Spleen (tissue), 11 donors: ENCODE results near the gene PARVA. TPM values are rescaled to one million over a fixed set of nuclear protein-coding genes. Genes with fewer than 3 reads are reported as not detected.

ENCODE experiments used
- DNase-seq: peaks from one replicate; pipeline ENCODE4 v3.0.0-alpha.2; 2020
- H3K27ac ChIP-seq, 8 donors: fragments of 200-600 bp; sonication (generic) in 7 of 8; 1 replicate in 4 of 8; 2 replicates in 4 of 8; pipeline versions ENCODE4 v1.5.0 to v1.8.0; 2016 to 2021; ENCODE audit warnings: inconsistent platforms in 4 of 8, mild to moderate bottlenecking in 4 of 8, moderate library complexity in 1 of 8
- H3K27me3 ChIP-seq, 7 donors: fragments of 200-600 bp; sonication (generic) in 6 of 7; replicated peaks in 1 of 7; 1 replicate in 4 of 7; 2 replicates in 3 of 7; pipeline versions ENCODE4 v1.5.0 to v1.8.0; 2016 to 2021; ENCODE audit warnings: inconsistent platforms in 3 of 7, mild to moderate bottlenecking in 1 of 7
- H3K36me3 ChIP-seq, 6 donors: fragments of 200-600 bp; sonication (generic) in 5 of 6; 1 replicate in 4 of 6; 2 replicates in 2 of 6; pipeline versions ENCODE4 v1.5.0 to v1.8.0; 2016 to 2021; ENCODE audit warnings: inconsistent platforms in 2 of 6
- H3K4me1 ChIP-seq, 6 donors: fragments of 200-600 bp; sonication (generic) in 5 of 6; 1 replicate in 3 of 6; 2 replicates in 3 of 6; pipeline versions ENCODE4 v1.5.0 to v1.8.0; 2016 to 2021; ENCODE audit warnings: inconsistent platforms in 3 of 6
- H3K4me3 ChIP-seq, 8 donors: fragments of 200-600 bp; sonication (generic) in 7 of 8; 1 replicate in 4 of 8; 2 replicates in 4 of 8; pipeline versions ENCODE4 v1.5.0 to v1.8.0; 2016 to 2021; ENCODE audit warnings: inconsistent platforms in 4 of 8, mild to moderate bottlenecking in 4 of 8, moderate library complexity in 2 of 8
- H3K9me3 ChIP-seq, 8 donors: fragments of 200-600 bp; sonication (generic) in 7 of 8; 1 replicate in 4 of 8; 2 replicates in 4 of 8; pipeline versions ENCODE4 v1.5.0 to v1.8.0; 2016 to 2021; ENCODE audit warnings: inconsistent platforms in 4 of 8
- POLR2A ChIP-seq, 3 donors: fragments of 450-650 bp; IDR thresholded peaks; one replicate each; pipeline ENCODE4 v1.5.1; 2017; ENCODE audit warnings: antibody characterized with exemption in 3 of 3, mild to moderate bottlenecking in 1 of 3
- POLR2AphosphoS5 ChIP-seq, 3 donors: sonication (generic); formaldehyde crosslinking; IDR thresholded peaks; one replicate each; pipeline ENCODE4 v1.5.1; 2017; ENCODE audit warnings: antibody characterized with exemption in 3 of 3
- whole genome bisulfite sequencing, 5 donors: extraction: QIAGEN DNeasy Blood & Tissue Kit in 3 of 5; methylation state at CpG; one replicate each; pipeline versions ENCODE4 v1.1.5 to v1.1.7; 2013 to 2018; 5-methylcytosine and 5-hydroxymethylcytosine counted together
- intact Hi-C: fragments of 100-400 bp; cut with DNase I; formaldehyde crosslinking; loops from one replicate; pipeline ENCODE4 v1.15.0; 2023; ENCODE audit warnings: low total_unique reads
- polyA plus RNA-seq, 3 donors: library from polyadenylated mRNA; stranded (reverse); fragments of 200-250 nt; gene quantifications; one replicate each; pipeline ENCODE4 v1.2.1, GENCODE V29; 2013
- total RNA-seq, 7 donors: library from RNA; depleted of rRNA in 3 of 7; stranded (reverse); fragments of >200 nt in 3 of 7; fragmentation: NEBNext Ultra II Directional in 4 of 7; extraction: Animal tissue kit (Norgen Biotek cat#: 25700) in 4 of 7; gene quantifications; one replicate each; pipeline versions ENCODE4 v1.1.0 to v1.2.1, GENCODE V29; 2016 to 2021
- TF ChIP-seq, protein P1 (sequence below), 11 experiments: fragments of 200-600 bp in 7 of 11; fragments of 450-650 bp in 4 of 11; sonication (generic) in 4 of 11; IDR thresholded peaks in 8 of 11; conservative IDR thresholded peaks in 3 of 11; 1 replicate in 7 of 11; 2 replicates in 4 of 11; pipeline versions ENCODE4 v1.4.0 to v1.8.0; 2016 to 2021; ENCODE audit warnings: antibody characterized with exemption in 11 of 11, inconsistent platforms in 4 of 11, mild to moderate bottlenecking in 1 of 11
- donor health status: healthy with polysubstance abuse.
- donor health status: DM: no; HTN: no; CAD: no; lungs with moderate emphysema.
- donor health status: DM: no; HTN: no; CAD: no.
- donor health status: Bipolar disorder and iron deficiency.
- donor health status: healthy.
- donor health status: DM: no; HTN: no; CAD: no.
- donor health status: DM: yes; HTN: yes; CAD: no.

The PARVA gene
- total and polyA plus RNA-seq, 10 donors, result 3.8 to 56.6 (median 23.3) TPM

DNA sequence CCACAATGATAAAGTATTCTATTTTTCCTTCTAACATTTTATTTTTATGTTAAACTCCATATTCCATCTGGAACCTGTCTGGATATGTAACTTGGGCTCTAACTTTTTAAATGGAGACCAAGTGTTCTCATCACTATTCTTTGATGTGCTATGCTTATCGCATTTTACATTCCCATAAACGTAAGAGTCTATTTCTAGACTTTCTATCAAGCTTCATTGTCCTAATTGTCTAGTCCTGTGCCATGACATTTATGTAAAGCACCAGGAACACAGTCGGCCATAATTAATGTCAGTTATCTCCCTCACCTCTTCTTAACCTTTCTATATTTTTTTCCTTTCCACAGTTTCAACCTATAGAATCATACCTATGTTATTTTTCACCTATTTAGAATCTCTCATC, 183.0 kb downstream of the PARVA start:
- TF ChIP-seq, protein P1, sequence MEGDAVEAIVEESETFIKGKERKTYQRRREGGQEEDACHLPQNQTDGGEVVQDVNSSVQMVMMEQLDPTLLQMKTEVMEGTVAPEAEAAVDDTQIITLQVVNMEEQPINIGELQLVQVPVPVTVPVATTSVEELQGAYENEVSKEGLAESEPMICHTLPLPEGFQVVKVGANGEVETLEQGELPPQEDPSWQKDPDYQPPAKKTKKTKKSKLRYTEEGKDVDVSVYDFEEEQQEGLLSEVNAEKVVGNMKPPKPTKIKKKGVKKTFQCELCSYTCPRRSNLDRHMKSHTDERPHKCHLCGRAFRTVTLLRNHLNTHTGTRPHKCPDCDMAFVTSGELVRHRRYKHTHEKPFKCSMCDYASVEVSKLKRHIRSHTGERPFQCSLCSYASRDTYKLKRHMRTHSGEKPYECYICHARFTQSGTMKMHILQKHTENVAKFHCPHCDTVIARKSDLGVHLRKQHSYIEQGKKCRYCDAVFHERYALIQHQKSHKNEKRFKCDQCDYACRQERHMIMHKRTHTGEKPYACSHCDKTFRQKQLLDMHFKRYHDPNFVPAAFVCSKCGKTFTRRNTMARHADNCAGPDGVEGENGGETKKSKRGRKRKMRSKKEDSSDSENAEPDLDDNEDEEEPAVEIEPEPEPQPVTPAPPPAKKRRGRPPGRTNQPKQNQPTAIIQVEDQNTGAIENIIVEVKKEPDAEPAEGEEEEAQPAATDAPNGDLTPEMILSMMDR (IDR thresholded peaks at IDR 0.05 in 8 of 11, conservative IDR thresholded peaks at IDR 0.05 in 3 of 11), result no peak
- TF ChIP-seq POLR2A (IDR thresholded peaks at IDR 0.05), result no peak
- no peak for TF ChIP-seq POLR2AphosphoS5 (IDR thresholded peaks at IDR 0.05)
- no peaks in the 10 kb centered on the region for H3K36me3 ChIP-seq
- no peak overlapping the region for H3K4me3 ChIP-seq
- 83 to 94% (median 93%) methylated on average over 3 of the region's 3 CpGs for WGBS, 5 donors
- H3K4me1 ChIP-seq, result no peaks in the 10 kb centered on the region
- no peaks in the 10 kb centered on the region for H3K27me3 ChIP-seq
- no peak overlapping the region for H3K27ac ChIP-seq
- intact Hi-C loops, result no loop called here
- DNase-seq, result no peak
- H3K9me3 ChIP-seq, result no peaks in the 10 kb centered on the region

DNA sequence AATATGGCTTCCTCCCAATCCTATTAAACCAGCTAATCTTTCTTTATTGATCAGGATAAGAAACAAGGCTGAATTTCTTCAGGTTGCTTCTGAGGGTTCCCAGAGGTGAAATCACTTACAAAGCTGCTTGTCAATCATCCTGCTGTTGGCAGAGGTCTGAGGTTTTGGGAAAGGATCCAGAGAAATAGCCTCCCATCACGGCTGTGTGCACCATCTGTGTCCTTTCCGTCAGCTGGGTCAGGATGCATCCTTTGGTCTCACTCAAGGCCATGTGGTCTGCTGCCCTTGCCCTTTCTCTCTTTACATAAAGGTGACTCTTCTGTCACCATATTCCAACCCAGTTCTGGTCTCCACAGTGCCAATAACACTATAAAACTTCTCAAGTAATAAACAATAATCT, 183.5 kb downstream of the PARVA start:
- Histone ChIP-seq H3K27ac (no peak overlapping the region), H3K4me1 (no peaks in the 10 kb centered on the region), H3K27me3 (no peaks in the 10 kb centered on the region), H3K9me3 (no peaks in the 10 kb centered on the region), H3K36me3 (no peaks in the 10 kb centered on the region), H3K4me3 (no peak overlapping the region)
- no peak for DNase-seq
- 45 to 57% (median 50%) methylated on average over 2 of the region's 2 CpGs for WGBS, 5 donors
- intact Hi-C loops, result no loop called here
- TF ChIP-seq, protein P1 (IDR thresholded peaks at IDR 0.05 in 8 of 11, conservative IDR thresholded peaks at IDR 0.05 in 3 of 11), result no peak
- no peak for TF ChIP-seq POLR2A (IDR thresholded peaks at IDR 0.05)
- TF ChIP-seq POLR2AphosphoS5 (IDR thresholded peaks at IDR 0.05), result no peak

DNA sequence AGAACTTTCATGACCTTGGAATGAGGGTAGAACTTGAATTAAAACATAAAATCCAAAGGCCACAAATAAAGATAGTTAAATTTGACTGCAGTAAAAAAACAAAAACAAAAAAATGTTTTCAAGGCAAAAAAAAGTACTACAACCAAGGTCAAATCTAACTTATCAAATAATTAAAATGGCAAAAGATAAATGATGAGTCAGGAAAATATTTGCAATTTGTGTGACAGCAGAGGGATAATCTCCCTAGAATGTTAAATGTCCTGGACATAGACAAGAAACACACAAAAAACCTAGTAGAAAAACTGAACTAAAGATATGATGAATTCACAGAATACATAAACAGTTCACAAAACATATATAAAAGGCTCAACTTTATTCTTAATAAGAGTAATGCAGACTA, 186.6 kb downstream of the PARVA start:
- Histone ChIP-seq H3K9me3 (peaks cover 0 to 3% (median 0%) of the 10 kb centered on the region in 8 donors), H3K27ac (no peak overlapping the region), H3K36me3 (no peaks in the 10 kb centered on the region), H3K27me3 (no peaks in the 10 kb centered on the region), H3K4me1 (no peaks in the 10 kb centered on the region), H3K4me3 (no peak overlapping the region)
- no peak for DNase-seq
- intact Hi-C loops, result no loop called here
- TF ChIP-seq, protein P1 (IDR thresholded peaks at IDR 0.05 in 8 of 11, conservative IDR thresholded peaks at IDR 0.05 in 3 of 11), result no peak
- no peak for TF ChIP-seq POLR2AphosphoS5 (IDR thresholded peaks at IDR 0.05)
- no peak for TF ChIP-seq POLR2A (IDR thresholded peaks at IDR 0.05)

DNA sequence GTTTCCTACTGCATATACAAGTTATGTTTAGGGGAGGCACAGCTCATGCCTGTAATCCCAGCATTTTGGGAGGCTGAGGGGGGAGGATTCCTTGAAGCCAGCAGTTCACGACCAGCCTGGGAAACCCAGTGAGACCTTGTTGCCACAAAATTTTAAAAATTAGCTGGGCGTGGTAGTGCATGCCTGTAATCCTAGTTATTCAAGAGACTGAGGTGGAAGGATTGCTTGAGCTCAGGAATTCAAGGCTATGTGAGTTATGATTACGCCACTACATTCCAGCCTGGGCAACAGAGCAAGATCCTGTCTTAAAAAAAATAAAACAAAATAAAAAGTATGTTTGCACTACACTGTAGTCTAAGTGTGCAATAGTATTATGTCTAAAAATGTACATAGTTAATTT, 188.0 kb downstream of the PARVA start:
- TF ChIP-seq, protein P1 (IDR thresholded peaks at IDR 0.05 in 8 of 11, conservative IDR thresholded peaks at IDR 0.05 in 3 of 11), result no peak
- TF ChIP-seq POLR2A (IDR thresholded peaks at IDR 0.05) (no peak), POLR2AphosphoS5 (IDR thresholded peaks at IDR 0.05) (no peak)
- Histone ChIP-seq H3K27ac (no peak overlapping the region), H3K4me1 (no peaks in the 10 kb centered on the region), H3K36me3 (no peaks in the 10 kb centered on the region), H3K9me3 (peaks cover 0 to 3% (median 0%) of the 10 kb centered on the region in 8 donors), H3K27me3 (peaks cover 0 to 5% (median 0%) of the 10 kb centered on the region in 7 donors), H3K4me3 (no peak overlapping the region)
- no peak for DNase-seq
- intact Hi-C loops, result no loop called here
- WGBS, 5 donors, result 52 to 91% (median 71%) methylated on average over 3 of the region's 3 CpGs
